Ovary (tissue), 9 donors: ENCODE results near the gene WDR41. TPM values are rescaled to one million over a fixed set of nuclear protein-coding genes. Genes with fewer than 3 reads are reported as not detected.

Experiments used
- DNase-seq, 5 donors: peaks; one replicate each; pipeline ENCODE4 v3.0.0-alpha.2; 2019 to 2020
- H3K27ac ChIP-seq, 2 donors: fragments of 200-600 bp; one replicate each; pipeline versions ENCODE4 v1.5.1 to v1.8.0; 2019 to 2022
- H3K27me3 ChIP-seq: fragments of 200-600 bp; one replicate; pipeline ENCODE4 v1.8.0; 2022
- H3K36me3 ChIP-seq: fragments of 200-600 bp; sonication (generic); one replicate; pipeline ENCODE4 v1.5.1; 2019
- H3K4me1 ChIP-seq: one replicate; pipeline ENCODE4 v1.8.1; 2013; ENCODE audit warnings: mild to moderate bottlenecking, moderate library complexity; ENCODE audit not compliant: insufficient read depth
- H3K4me3 ChIP-seq: fragments of 200-600 bp; sonication (generic); one replicate; pipeline ENCODE4 v1.5.1; 2017
- H3K9me3 ChIP-seq, 2 donors: fragments of 200-600 bp in 1 of 2; sonication (generic) in 1 of 2; one replicate each; pipeline versions ENCODE4 v1.5.1 to v1.8.1; 2013 to 2019; ENCODE audit warnings: mild to moderate bottlenecking in 1 of 2, moderate library complexity in 1 of 2
- EP300 ChIP-seq: sonication (generic); formaldehyde crosslinking; IDR thresholded peaks from one replicate; pipeline ENCODE4 v1.6.1; 2017; ENCODE audit warnings: antibody characterized with exemption
- POLR2A ChIP-seq: fragments of 450-650 bp; IDR thresholded peaks from one replicate; pipeline ENCODE4 v1.6.1; 2017; ENCODE audit warnings: antibody characterized with exemption, mild to moderate bottlenecking, moderate library complexity
- WGBS, 3 donors: extraction: QIAGEN DNeasy Blood & Tissue Kit in 1 of 3; methylation state at CpG; one replicate each; pipeline versions ENCODE4 v1.1.5 to v1.1.7; 2013 to 2017; 5-methylcytosine and 5-hydroxymethylcytosine counted together
- intact Hi-C, 4 donors: fragments of 100-400 bp; cut with DNase I; formaldehyde crosslinking; loops; one replicate each; pipeline versions ENCODE4 v1.11.0 to v1.15.1; 2022 to 2023
- polyA plus RNA-seq, 2 donors: library from polyadenylated mRNA; stranded (reverse); fragments of 200-250 nt in 1 of 2; fragments of 350-450 nt in 1 of 2; fragmentation: Illumina TruSeq in 1 of 2; extraction: RNeasy Lipid Tissue Mini Kit (QIAGEN cat#74804) in 1 of 2; gene quantifications; one replicate each; pipeline ENCODE4 v1.2.3, GENCODE V29; 2013 to 2014
- total RNA-seq, 7 donors: library from RNA; depleted of rRNA in 2 of 7; stranded (reverse); fragments of >200 nt in 2 of 7; fragmentation: NEBNext Ultra II Directional in 3 of 7; extraction: Animal tissue kit (Norgen Biotek cat#: 25700) in 3 of 7; gene quantifications; one replicate each; pipeline versions ENCODE4 v1.1.0 to v1.2.4, GENCODE V29; 2016 to 2023
- TF ChIP-seq, protein P1 (sequence below), 3 donors: fragments of 450-650 bp in 2 of 3; fragments of 200-600 bp in 1 of 3; IDR thresholded peaks; one replicate each; pipeline versions ENCODE4 v1.5.1 to v1.8.0; 2016 to 2022; ENCODE audit warnings: antibody characterized with exemption in 3 of 3, mild to moderate bottlenecking in 1 of 3
- donor health status: DM: no; HTN: no; CAD: no; lungs with moderate emphysema.
- donor health status: DM: no; HTN: no; CAD: no.
- donor health status: Bipolar disorder and iron deficiency.
- donor health status: DM: yes; HTN: yes; CAD: no.
- donor health status: DM: no; HTN: no; CAD: no.
- donor health status: DM: yes; HTN: yes; CAD: no.

Gene WDR41
- total and polyA plus RNA-seq, 9 donors = 7.5 to 45.4 (median 31.9) TPM

DNA sequence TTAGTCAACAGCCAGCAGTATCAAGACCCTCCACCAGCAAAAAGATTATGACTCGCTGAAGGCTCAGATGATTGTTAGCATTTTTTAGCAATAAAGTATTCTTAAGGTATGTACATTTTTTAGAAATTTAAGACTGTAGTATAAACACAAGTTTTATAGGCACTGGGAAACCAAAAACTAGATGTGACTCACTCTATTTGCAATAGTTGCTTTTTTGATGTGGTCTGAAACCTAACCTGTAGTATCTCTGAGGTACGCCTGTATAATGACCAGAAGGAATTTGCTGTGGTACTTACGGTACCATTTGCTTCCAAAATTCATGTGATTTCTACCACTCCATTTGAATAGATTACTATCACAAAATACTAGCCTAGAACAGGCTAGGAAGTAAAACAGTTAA lies 60.8 kb downstream of the WDR41 start:
- H3K4me3 ChIP-seq = no peak overlapping the region
- H3K27me3 ChIP-seq = no peaks in the 10 kb centered on the region
- no peaks in the 10 kb centered on the region for H3K9me3 ChIP-seq
- no peak for TF ChIP-seq POLR2A
- TF ChIP-seq, protein P1, sequence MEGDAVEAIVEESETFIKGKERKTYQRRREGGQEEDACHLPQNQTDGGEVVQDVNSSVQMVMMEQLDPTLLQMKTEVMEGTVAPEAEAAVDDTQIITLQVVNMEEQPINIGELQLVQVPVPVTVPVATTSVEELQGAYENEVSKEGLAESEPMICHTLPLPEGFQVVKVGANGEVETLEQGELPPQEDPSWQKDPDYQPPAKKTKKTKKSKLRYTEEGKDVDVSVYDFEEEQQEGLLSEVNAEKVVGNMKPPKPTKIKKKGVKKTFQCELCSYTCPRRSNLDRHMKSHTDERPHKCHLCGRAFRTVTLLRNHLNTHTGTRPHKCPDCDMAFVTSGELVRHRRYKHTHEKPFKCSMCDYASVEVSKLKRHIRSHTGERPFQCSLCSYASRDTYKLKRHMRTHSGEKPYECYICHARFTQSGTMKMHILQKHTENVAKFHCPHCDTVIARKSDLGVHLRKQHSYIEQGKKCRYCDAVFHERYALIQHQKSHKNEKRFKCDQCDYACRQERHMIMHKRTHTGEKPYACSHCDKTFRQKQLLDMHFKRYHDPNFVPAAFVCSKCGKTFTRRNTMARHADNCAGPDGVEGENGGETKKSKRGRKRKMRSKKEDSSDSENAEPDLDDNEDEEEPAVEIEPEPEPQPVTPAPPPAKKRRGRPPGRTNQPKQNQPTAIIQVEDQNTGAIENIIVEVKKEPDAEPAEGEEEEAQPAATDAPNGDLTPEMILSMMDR (IDR thresholded peaks at IDR 0.05) = no peak
- TF ChIP-seq EP300 = no peak
- WGBS, 3 donors = 76 to 85% (median 84%) methylated on average over 3 of the region's 3 CpGs
- no peaks in the 10 kb centered on the region for H3K36me3 ChIP-seq
- no peaks in the 10 kb centered on the region for H3K4me1 ChIP-seq
- H3K27ac ChIP-seq = no peak overlapping the region
- intact Hi-C loops = no loop called here
- no peak for DNase-seq

DNA sequence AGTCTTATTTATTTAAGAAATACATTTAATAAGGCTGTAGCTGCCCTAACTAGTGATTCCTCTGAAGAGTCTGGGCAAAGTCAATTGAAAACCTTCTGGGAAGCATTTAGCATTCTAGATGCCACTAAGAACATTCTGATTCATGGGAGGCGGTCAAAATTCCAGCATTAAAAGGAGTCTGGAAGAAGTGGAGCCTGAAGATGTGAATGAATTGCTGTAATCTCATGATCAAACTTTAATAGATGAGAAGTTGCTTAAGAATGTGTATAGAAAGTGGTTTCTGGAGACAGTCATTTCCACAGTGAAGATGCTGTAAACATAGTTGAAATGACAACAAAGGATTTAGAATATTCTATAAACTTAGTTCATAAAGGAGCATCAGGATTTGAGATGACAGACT lies 61.4 kb downstream of the WDR41 start:
- 97 to 100% (median 100%) methylated on average over 1 of the region's 1 CpG for WGBS, 3 donors
- intact Hi-C loops = no loop called here
- no peaks in the 10 kb centered on the region for H3K36me3 ChIP-seq

DNA sequence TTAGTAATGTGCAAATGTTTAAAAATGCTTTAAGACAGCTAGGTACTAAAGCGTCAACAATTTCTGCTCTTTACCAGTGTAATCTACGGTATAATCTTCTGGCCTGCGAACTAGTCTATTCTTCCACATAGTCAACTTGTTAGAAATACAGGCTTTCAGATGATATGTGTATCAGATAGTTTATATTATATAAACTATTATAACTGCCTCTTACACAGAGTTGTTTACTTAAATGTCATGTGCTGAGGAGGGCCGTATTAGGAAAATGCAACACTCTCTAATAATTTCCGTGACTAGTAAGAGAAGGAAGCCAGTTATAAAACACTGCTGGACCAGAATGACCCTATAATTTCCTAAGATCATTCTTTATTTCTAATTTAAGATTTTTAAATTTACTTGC lies 63.6 kb downstream of the WDR41 start:
- TF ChIP-seq EP300 (no peak), POLR2A (no peak)
- TF ChIP-seq, protein P1 (IDR thresholded peaks at IDR 0.05) = no peak
- 48 to 64% (median 61%) methylated on average over 5 of the region's 5 CpGs for WGBS, 3 donors
- Histone ChIP-seq H3K9me3 (no peaks in the 10 kb centered on the region), H3K4me3 (no peak overlapping the region), H3K27ac (no peak overlapping the region), H3K36me3 (no peaks in the 10 kb centered on the region), H3K27me3 (no peaks in the 10 kb centered on the region), H3K4me1 (no peaks in the 10 kb centered on the region)
- intact Hi-C loops = no loop called here
- no peak for DNase-seq

More for the DNA sequence above, 61.4 kb downstream of the WDR41 start:
- DNase-seq = no peak
- TF ChIP-seq, protein P1 (IDR thresholded peaks at IDR 0.05) = no peak
- TF ChIP-seq EP300 (no peak), POLR2A (no peak)
- H3K27ac ChIP-seq = no peak overlapping the region
- no peaks in the 10 kb centered on the region for H3K4me1 ChIP-seq
- no peaks in the 10 kb centered on the region for H3K27me3 ChIP-seq
- no peak overlapping the region for H3K4me3 ChIP-seq
- H3K9me3 ChIP-seq = no peaks in the 10 kb centered on the region

DNA sequence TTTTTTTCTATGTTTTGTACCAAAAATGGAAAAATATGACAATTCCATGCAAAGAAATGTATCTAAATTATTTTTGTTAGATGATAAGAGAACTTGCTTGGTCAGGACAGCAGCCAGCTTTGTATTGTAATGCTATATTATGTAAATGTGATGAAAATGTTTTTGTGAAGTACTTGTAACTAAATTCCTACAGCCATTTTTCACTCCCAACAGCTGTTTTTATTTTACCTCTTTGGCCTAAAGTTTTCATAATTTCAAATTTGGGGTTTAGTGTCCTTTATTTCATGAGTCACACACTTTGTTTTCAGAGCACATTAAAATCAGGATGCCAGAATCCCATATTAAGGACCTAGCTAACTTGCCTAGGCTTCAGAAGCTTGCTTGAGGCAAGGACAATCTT lies 64.1 kb downstream of the WDR41 start:
- intact Hi-C loops = no loop called here

More for the DNA sequence above, 64.1 kb downstream of the WDR41 start:
- Histone ChIP-seq H3K4me1 (no peaks in the 10 kb centered on the region), H3K9me3 (no peaks in the 10 kb centered on the region), H3K27me3 (no peaks in the 10 kb centered on the region), H3K4me3 (no peak overlapping the region), H3K27ac (no peak overlapping the region), H3K36me3 (no peaks in the 10 kb centered on the region)
- DNase-seq = no peak
- TF ChIP-seq POLR2A = no peak
- TF ChIP-seq, protein P1 (IDR thresholded peaks at IDR 0.05) = no peak
- TF ChIP-seq EP300 = no peak
